Stimulated activated CD8-positive, alpha-beta memory T cell treated with anti-CD3 and anti-CD28 coated beads, Interleukin-15, amount 100 ng/mL, for 24 hours (primary cell): ENCODE data around the gene ERICH4.
"Not testable (repeated sequence)": the region's sequence is repeated elsewhere in the genome, so short reads cannot be mapped to it uniquely, and the experiment has no call there.

Experiments used
- DNase-seq: peaks from one replicate; pipeline ENCODE4 v3.0.0-alpha.2; 2020; ENCODE audit warnings: low read depth

ERICH4 gene

DNA sequence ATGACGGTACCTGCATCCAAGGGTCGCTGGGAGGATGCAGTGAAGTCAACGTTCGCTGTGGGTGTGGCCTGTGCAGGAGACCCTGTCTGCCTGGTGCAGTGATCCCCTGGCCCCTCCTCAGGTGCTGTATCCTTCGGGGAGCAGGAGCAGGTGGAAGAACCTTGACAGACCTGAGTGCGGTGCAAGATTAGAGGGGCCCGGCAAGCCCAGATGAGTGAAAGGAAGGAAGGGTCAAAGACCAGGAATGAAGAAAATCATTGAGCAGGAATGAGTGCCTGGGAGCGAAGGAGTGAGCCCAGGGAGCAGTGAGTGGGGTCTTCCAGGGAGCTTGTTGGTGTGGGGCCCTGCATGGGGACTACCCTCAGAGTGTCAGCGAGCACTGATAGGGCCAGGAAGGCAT, 28.5 kb upstream of the ERICH4 start:
- no peak for DNase-seq

DNA sequence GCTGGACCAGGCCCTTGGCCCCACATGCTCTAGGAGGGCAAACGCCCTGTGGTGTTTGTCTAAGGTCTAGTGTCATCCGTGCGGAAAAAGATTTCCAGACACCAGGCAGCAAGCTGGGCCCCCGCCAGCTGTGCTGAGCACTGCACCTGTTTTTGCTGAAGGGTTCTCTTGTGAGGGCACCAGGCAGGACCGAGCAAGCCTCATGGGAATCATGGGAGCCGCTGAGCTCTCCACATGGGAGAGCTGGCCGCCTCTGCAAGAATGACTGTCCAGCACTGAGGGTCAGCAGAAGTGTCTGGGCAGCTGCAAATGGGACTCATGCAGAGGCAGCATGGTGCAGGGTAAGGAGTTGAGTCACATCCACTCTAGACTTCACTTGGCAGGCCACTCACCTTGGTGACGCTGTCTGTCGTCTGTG, 27.8 kb upstream of the ERICH4 start:
- DNase-seq = no peak

DNA sequence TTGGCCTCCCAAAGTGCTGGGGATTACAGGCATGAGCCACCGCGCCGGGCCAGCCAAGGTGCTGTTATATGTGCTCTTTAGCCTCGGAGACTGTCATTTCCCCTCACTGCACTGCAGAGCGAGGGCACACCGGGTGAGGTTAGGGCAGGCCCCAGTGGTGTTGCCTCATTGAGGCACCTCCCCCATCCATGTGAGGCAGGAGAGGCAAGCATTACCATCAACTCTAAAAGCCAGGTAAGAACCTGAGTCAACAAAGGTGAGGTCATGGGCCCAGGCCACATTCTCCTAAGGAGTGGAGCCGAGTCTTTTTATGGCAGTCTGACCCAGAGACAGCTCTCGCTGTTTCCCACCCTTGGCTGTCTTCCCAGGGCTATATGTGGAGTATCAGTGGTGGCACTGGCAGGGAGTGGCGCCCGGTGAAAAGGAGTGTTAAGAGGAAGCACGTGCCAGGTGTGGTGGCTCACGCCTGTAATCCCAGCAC, 26.7 kb upstream of the ERICH4 start:
- DNase-seq = no peak

- DNase-seq = no peak
Observed at GRCh38 chr19:41420101-41420880, 22.7 kb upstream of the ERICH4 start.

- no peak for DNase-seq
Observed at GRCh38 chr19:41421314-41421713, 21.6 kb upstream of the ERICH4 start.

DNA sequence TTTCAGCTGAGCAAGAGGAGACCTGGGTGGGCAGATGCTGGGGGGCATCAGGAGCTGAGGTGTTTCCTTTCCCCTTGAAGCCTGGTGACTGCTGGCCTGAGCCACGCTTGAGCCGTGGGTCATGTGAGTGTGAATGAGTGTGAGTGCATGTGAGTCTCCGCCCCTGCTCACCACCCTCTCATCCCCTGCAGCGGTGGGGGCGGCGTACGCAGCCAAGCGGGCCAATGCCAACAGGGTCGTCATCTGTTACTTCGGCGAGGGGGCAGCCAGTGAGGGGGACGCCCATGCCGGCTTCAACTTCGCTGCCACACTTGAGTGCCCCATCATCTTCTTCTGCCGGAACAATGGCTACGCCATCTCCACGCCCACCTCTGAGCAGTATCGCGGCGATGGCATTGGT, 21.0 kb upstream of the ERICH4 start:
- DNase-seq = no peak

DNA sequence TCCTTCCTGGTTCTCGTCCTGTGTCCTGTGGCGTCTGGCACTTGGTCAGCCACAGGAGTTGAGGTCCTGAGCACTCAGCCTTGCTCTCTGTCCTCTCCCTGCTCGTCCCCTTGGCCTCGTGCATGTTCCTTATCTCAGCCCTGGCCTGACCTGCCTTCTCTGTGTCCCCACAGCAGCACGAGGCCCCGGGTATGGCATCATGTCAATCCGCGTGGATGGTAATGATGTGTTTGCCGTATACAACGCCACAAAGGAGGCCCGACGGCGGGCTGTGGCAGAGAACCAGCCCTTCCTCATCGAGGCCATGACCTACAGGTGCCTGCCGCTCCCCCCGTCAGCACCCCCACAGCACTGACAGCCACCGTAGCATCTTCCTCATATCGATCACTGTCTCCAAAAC, 20.5 kb upstream of the ERICH4 start:
- no peak for DNase-seq

DNA sequence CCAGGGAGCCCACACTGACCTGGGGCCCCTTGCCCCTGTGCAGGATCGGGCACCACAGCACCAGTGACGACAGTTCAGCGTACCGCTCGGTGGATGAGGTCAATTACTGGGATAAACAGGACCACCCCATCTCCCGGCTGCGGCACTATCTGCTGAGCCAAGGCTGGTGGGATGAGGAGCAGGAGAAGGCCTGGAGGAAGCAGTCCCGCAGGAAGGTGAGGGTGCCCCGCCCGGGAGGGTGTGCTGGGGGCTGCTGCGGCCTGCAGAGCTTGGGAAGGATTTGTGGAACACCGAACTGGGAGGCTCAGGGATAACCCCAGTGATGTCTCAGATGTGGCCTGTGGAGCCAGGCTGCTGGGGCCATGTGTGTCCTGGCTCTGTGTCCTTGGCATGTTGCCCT, 20.0 kb upstream of the ERICH4 start:
- DNase-seq = no peak

- DNase-seq = no peak
Observed at GRCh38 chr19:41424335-41425173, 18.4 kb upstream of the ERICH4 start.

DNA sequence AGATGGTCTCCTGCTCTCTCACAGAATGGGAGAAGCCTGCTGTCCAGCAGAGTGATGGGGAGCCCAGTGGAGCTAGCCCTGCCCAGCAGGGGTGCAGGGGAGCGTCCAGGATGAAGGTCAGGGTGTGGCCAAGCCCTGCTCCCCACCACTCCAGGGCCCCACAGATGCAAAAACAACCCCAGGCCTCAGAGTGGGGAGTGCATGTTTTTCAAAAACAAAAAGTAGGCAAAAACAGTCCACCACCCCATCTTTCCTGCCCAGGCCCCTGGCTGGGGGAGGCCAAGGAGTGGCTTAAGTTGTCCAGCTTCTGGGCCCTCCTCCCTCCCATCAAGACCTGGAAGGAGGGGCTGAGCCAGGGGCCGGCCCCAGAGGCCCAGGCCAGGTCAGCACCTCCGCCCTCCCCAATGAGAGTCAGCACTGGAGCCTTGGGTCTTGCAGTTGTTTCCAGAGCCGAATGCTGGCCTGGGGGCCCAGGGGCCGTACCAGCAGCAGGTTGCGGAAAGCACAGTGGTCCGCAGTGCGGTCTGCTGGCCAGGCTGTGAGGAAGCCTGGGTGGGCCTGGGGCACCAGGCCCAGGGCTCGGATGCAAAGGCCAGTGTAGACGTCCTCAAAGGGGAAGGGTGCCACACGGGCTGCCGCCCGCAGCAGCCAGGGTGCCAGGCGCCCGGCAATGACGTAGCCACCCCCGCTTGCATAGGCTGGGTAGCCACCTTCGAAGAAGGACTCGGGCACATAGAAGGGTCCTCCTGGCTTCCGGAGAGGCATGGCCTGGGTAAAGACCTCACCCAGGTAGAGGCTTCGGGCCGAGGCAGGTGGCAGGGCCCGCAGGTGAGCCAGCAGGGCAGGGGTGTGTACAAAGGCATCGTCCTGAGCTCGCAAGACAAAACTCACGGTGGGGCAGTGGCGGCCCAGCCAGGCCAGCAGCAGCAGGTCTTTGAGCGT, 17.5 kb upstream of the ERICH4 start:
- DNase-seq = no peak

DNA sequence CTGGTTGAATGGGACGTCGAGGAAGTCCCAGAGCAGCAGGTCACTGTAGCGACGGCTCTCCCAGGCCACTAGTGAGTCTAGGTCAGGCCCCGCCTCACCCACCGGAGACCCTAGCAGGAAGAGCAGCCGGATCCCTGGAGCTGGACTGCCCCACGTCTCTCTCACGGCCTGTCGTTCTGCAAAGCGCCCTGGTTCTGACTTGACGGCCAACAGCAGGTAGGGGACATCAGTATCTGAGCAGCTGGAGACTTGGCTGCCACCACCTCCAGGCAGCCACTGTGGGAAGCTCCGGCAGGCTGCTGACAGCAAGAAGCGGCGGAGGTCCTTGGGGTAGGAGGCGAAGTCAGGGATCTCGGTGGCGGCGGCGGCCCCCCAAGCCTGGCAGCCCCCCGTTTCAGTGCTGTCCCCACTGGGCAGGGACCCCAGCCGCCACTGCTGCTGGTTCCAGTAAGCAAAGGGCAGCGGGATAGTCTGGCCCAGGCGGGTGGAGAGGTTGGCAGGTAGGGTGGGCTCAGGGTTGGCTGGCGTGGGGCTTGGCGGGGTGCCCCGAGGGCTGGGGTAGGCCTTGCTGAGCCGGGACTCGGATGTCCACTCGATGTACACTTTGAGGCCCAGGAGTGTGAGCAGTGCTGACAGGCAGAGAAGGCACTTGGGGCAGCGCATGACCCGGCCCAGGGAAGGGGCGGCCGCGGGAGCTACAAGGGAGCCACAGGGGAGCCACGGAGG, 16.7 kb upstream of the ERICH4 start:
- DNase-seq = no peak

GRCh38 chr19:41426952-41427646, 15.9 kb upstream of the ERICH4 start, which contains the start of gene B3GNT8:
TSS of gene B3GNT8 (minus strand) at chr19:41427374. CDS start at chr19:41426778, 596 bp downstream.
- peak; percentile 8 for DNase-seq

DNA sequence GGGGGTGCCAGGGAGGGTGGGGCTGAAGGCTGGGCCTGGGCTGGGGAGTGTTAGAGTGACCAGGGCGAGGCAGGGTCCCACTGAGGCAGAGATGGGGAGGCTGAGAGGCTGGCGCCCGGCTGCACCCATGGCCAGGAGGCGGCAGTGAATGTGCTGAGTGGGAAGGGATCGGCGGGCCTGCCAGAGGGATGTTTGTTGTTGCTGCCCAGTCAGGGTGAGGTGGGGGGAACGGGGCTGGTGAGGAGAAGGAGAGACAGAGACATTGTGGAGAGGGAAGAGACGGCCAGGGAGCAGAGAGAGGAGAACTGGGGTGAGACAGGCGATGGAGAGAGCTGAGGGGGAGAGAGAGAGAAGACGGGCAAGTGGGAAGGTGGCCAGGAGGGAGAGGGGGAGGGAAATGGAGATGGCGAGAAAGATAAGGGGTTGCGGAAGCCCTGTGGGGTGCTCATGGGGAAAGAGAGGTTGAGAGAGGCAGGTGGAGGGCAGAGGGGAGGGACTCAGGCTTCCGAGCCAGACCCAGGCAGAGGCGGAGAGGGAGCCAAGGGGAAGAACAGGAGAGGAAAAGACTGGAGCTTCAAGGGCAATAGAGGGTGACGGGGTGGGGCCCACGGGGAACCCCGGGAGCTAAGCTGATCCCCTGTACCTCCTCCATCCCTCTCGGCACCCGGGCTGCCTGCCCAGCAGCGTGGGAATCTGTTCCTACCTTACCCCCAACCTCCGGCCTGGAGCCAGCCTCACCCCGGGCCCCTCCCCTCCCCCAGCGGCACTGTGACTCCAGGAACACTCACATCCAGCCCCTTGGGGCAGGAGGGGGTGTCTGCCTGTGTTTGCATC, 15.1 kb upstream of the ERICH4 start:
- peak; percentile 13 for DNase-seq

- no peak for DNase-seq
Observed at GRCh38 chr19:41428481-41428859, 14.5 kb upstream of the ERICH4 start.

DNA sequence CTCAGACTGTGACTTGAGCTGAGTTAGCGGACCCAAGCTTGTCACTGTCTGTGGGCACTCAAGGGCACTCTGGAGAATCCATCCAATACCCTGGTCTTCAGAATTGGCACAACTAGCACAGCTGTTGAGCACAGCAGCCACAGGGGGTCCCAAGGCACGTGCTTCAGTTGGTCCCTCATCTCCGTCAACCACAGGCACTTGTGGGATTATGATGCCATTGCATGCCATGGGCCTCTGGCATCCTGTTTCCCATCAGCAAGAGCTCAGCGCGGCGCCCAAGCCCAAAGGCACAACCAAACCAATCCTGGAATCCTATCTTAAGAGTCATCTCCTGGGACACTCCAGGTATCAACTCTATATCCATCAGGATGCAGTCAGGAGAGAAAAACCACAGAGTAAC, 12.0 kb upstream of the ERICH4 start:
- no peak for DNase-seq

- DNase-seq = no peak
Observed at GRCh38 chr19:41431426-41432386, 11.2 kb upstream of the ERICH4 start.

DNA sequence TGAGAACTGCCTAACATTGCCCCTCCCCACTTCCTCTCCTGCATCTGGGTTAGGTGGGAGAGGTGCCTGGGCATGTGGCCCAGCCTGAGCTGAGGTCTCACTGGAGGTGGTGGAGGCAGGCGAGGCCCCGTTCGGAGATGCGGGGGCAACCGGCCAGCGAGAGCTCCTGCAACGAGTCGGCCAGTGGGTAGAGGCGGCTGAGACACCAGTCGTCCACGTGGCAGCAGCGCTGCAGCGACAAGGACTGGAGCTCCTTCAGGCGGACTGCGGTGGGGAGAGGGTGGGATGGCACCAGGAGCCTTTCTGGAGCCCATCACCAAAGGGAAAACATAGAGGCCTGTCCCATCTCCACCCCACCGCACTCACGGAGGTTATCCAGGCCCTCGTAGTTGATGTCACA, 9.8 kb upstream of the ERICH4 start:
- no peak for DNase-seq

- DNase-seq = no peak
Observed at GRCh38 chr19:41434450-41434849, 8.5 kb upstream of the ERICH4 start.

DNA sequence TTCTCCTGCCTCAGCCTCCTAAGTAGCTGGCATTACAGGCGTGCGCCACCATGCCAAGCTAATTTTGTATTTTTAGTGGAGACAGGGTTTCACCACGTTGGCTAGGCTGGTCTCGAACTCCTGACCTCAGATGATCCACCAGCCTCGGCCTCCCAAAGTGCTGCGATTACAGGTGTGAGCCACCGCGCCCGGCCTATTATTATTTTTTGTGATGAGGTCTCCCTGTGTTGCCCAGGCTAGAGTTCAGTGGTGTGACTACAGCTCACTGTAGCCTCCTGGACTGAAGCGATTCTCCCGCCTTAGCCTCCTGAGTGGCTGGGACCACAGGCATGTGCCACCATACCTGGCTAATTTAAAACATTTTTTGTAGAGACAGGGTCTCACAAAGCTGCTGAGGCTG, 7.6 kb upstream of the ERICH4 start:
- not testable (repeated sequence) for DNase-seq
